IMR-90 (cell line): ENCODE measurements around the gene CNTN5.

Source experiments
- CTCF ChIP-seq: conservative IDR thresholded peaks from 2 replicates; pipeline ENCODE4 v1.5.1; 2012; ENCODE audit warnings: mild to moderate bottlenecking, low read depth, low read length, improper control_type of control experiment
- MAZ ChIP-seq: IDR thresholded peaks from 2 replicates; pipeline ENCODE4 v1.6.1; 2012; ENCODE audit warnings: low read depth, mild to moderate bottlenecking, low read length, improper control_type of control experiment, moderate library complexity, borderline replicate concordance
- MXI1 ChIP-seq: IDR thresholded peaks from 2 replicates; pipeline ENCODE4 v1.6.1; 2012; ENCODE audit warnings: low read depth, mild to moderate bottlenecking, low read length, moderate library complexity, borderline replicate concordance
- POLR2A ChIP-seq: IDR thresholded peaks from 2 replicates; pipeline ENCODE4 v1.6.1; 2012; ENCODE audit warnings: mild to moderate bottlenecking, low read depth, low read length
- RAD21 ChIP-seq: IDR thresholded peaks from 2 replicates; pipeline ENCODE4 v1.6.1; 2012; ENCODE audit warnings: low read length, improper control_type of control experiment
- RCOR1 ChIP-seq: IDR thresholded peaks from 2 replicates; pipeline ENCODE4 v1.6.1; 2012; ENCODE audit warnings: mild to moderate bottlenecking, low read length, improper control_type of control experiment; ENCODE audit not compliant: insufficient replicate concordance
- USF2 ChIP-seq: fragments of 150-350 bp; IDR thresholded peaks from 2 replicates; pipeline ENCODE4 v1.6.1; 2017; ENCODE audit warnings: mild to moderate bottlenecking, antibody characterized with exemption, low read length, low read depth
- TF ChIP-seq, protein P1 (sequence below): fragments of 150-350 bp; IDR thresholded peaks from 2 replicates; pipeline ENCODE4 v1.6.1; 2016; ENCODE audit warnings: low read depth, mild to moderate bottlenecking, low read length, moderate library complexity, borderline replicate concordance

DNA sequence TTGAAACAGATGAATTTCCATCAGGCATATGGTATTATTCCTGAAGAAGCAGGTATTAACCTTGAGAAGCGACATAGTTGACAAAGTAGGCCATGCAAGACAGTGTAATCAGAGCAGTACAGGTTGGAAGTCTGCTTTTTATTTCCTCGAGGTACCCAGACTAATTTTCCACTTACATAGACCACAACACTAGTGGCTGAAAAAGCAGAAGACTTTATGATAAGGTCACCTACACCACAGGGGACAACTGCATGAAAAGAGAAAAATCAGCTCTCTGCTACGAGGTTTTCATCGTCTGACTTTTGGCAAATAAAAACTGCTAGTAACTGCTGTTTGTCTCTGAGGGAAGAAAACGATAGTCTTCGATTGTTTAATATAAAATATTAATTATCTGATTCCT, 77.5 kb downstream of the CNTN5 start:
- TF ChIP-seq RCOR1 (no peak), MAZ (no peak), CTCF (no peak), POLR2A (no peak), MXI1 (no peak), USF2 (no peak), RAD21 (no peak)
- TF ChIP-seq, protein P1, sequence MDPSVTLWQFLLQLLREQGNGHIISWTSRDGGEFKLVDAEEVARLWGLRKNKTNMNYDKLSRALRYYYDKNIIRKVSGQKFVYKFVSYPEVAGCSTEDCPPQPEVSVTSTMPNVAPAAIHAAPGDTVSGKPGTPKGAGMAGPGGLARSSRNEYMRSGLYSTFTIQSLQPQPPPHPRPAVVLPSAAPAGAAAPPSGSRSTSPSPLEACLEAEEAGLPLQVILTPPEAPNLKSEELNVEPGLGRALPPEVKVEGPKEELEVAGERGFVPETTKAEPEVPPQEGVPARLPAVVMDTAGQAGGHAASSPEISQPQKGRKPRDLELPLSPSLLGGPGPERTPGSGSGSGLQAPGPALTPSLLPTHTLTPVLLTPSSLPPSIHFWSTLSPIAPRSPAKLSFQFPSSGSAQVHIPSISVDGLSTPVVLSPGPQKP, result no peak
